Mucosa of rectum (tissue), 2 donors: ENCODE results near the gene ENDOV.

Experiments used
- H3K27ac ChIP-seq, 2 donors: one replicate each; pipeline ENCODE4 v1.7.0; 2013; ENCODE audit warnings: inconsistent platforms in 2 of 2, low read depth in 2 of 2, low read length in 2 of 2
- H3K27me3 ChIP-seq, 2 donors: one replicate each; pipeline ENCODE4 v1.7.0; 2013; ENCODE audit warnings: low read length in 2 of 2; ENCODE audit not compliant: control insufficient read depth in 2 of 2, insufficient read depth in 2 of 2
- H3K36me3 ChIP-seq, 2 donors: one replicate each; pipeline ENCODE4 v1.7.0; 2013; ENCODE audit warnings: low read length in 2 of 2; ENCODE audit not compliant: control insufficient read depth in 2 of 2, insufficient read depth in 2 of 2
- H3K4me1 ChIP-seq, 2 donors: one replicate each; pipeline ENCODE4 v1.7.0; 2013; ENCODE audit warnings: low read length in 2 of 2, mild to moderate bottlenecking in 1 of 2; ENCODE audit not compliant: control insufficient read depth in 2 of 2, insufficient read depth in 2 of 2
- H3K4me3 ChIP-seq, 2 donors: one replicate each; pipeline ENCODE4 v1.7.0; 2013; ENCODE audit warnings: low read length in 2 of 2
- H3K9ac ChIP-seq, 2 donors: one replicate each; pipeline ENCODE4 v1.7.0; 2013; ENCODE audit warnings: low read length in 2 of 2, low read depth in 1 of 2, mild to moderate bottlenecking in 1 of 2
- H3K9me3 ChIP-seq, 2 donors: one replicate each; pipeline ENCODE4 v1.7.0; 2013; ENCODE audit warnings: low read length in 2 of 2; ENCODE audit not compliant: control insufficient read depth in 2 of 2
- donor health status: healthy.
- donor health status: Normal muscosa, but diverticular disease.

ENDOV gene

DNA sequence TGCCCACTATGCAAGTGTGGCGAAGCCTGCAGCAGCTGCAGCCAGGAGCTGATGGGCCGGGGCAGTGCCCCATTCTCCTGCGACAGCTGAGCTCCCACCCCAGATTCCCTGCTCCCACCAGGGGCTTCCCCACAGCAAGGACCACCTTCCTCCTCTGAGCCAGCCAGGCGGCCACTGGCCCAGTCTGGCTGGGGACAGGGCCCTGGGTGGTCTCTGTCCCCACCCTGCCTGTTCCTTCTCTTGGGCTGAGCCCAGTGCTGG lies 67.0 kb downstream of the ENDOV start:
- Histone ChIP-seq H3K4me3 (no peak overlapping the region), H3K9me3 (no peaks in the 10 kb centered on the region), H3K9ac (no peak overlapping the region), H3K36me3 (no peaks in the 10 kb centered on the region), H3K27me3 (peaks cover 28 to 36% of the 10 kb centered on the region in 2 donors), H3K27ac (no peak overlapping the region), H3K4me1 (peaks cover 3 to 5% of the 10 kb centered on the region in 2 donors)

DNA sequence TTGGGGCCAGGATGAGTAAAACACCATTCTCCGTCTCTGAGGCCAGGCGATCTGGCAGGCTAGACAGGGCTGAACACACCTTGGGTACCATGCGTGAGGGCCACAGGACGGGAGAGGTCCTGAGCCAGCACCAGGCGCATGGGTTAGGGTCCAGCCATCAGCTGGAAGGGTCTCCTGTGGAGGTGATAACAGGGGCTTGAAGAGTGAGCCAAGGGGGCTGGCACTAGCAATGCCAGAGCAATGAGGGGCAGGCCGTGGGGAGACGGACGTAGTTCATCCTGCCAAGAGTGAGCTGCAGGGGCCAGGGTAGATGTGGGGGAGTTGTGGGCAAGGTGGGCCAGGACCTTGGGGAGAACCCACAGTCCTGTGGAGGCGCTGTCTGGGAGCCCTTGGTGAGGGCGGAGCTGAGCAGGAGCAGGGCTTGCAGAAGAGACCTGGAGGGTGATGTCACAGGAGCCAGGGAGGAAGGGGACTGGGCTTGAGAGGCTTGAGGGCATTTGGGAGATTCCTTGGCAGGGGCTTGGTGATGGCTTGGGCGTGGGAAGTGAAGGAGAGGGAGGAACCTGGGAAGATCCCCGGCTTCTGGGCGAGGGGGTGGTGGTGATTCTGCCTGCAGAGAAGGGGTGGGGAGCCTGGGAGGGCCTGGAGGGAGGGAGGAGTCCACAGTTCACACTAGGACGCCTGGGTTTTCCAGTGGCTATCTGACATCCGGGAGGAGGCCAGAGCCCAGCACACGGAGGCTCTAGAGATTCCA lies 67.8 kb downstream of the ENDOV start:
- Histone ChIP-seq H3K9me3 (no peaks in the 10 kb centered on the region), H3K9ac (no peak overlapping the region), H3K4me3 (no peak overlapping the region), H3K36me3 (no peaks in the 10 kb centered on the region), H3K4me1 (peaks cover 3 to 5% of the 10 kb centered on the region in 2 donors), H3K27me3 (peaks cover 30 to 39% of the 10 kb centered on the region in 2 donors), H3K27ac (no peak overlapping the region)

DNA sequence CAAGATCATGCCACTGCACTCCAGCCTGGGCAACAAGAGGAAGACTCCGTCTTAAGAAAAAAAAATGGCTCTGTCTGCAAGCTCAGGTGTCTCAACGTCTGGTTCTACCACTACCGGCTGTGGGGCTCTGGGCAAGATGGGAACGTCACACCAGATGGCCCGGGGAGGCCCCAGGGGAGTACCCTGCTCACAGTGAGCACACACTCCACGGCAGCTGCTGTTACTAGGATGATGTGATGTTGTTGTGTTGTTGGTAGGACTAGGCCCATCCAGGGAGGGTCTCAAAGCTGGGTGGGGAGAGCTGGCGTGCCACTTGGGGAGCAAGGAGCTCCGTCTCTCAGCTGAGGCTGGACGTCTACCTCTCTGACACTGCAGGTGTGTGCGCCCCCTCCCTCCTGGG lies 70.9 kb downstream of the ENDOV start:
- Histone ChIP-seq H3K27me3 (peaks cover 21 to 22% of the 10 kb centered on the region in 2 donors), H3K9ac (no peak overlapping the region)

DNA sequence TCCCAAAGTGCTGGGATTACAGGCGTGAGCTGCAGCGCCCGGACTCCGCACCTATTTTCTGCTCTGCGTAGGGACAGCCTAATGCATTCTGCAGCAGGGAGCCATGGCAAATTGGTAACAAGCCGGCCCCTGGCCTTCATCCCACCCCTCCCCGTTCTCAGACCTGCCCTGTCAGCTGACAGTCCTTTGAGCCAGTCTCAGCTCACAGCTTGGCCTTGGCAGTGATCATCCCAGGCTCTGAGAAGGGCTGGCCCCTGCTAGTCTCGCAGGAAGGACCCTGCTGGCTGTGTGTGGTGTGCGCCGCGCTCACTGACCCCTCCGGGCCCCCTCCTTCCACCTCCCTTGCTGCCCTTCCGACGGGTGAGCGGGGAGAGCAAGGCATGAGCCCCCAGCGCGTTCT lies 71.7 kb downstream of the ENDOV start:
- Histone ChIP-seq H3K4me1 (no peaks in the 10 kb centered on the region), H3K27ac (no peak overlapping the region), H3K36me3 (no peaks in the 10 kb centered on the region), H3K4me3 (no peak overlapping the region), H3K9ac (no peak overlapping the region), H3K9me3 (no peaks in the 10 kb centered on the region), H3K27me3 (peaks cover 14 to 20% of the 10 kb centered on the region in 2 donors)

More for the DNA sequence above, 70.9 kb downstream of the ENDOV start:
- H3K4me3 ChIP-seq = no peak overlapping the region
- no peaks in the 10 kb centered on the region for H3K36me3 ChIP-seq
- H3K9me3 ChIP-seq = no peaks in the 10 kb centered on the region
- H3K4me1 ChIP-seq = no peaks in the 10 kb centered on the region
- H3K27ac ChIP-seq = no peak overlapping the region

DNA sequence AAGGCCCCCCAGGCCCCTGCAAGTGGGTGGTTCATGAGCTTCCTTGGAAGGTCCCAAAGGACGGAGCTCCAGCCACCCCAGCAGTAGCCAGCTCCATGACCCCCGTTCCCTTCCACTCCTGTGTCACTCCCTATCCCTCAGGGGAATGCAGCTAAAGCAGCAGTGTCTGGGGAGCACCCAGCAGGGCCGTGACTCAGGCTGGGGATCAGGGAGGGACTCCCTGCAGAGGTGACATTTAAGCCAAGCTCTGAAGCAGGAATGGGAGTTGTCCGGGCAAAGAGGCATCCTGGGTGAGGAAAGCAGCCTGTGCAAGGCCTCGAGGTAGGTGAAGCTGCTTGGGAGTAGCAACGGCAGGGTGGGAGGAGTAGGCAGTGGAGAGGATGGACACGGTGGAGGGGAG lies 72.5 kb downstream of the ENDOV start:
- Histone ChIP-seq H3K36me3 (no peaks in the 10 kb centered on the region), H3K4me3 (no peak overlapping the region), H3K27me3 (peaks cover 6 to 16% of the 10 kb centered on the region in 2 donors), H3K9ac (no peak overlapping the region), H3K9me3 (no peaks in the 10 kb centered on the region), H3K27ac (no peak overlapping the region), H3K4me1 (no peaks in the 10 kb centered on the region)
